ENCODE data around the gene NDUFS8. TPM values are rescaled to one million over a fixed set of nuclear protein-coding genes. Genes with fewer than 3 reads are reported as not detected.
A peak's percentile ranks its signal among the peaks of the same experiment; 100 is the strongest.

The NDUFS8 gene
- total RNA-seq, 1 experiment from 2014 or later: 166 TPM

DNA sequence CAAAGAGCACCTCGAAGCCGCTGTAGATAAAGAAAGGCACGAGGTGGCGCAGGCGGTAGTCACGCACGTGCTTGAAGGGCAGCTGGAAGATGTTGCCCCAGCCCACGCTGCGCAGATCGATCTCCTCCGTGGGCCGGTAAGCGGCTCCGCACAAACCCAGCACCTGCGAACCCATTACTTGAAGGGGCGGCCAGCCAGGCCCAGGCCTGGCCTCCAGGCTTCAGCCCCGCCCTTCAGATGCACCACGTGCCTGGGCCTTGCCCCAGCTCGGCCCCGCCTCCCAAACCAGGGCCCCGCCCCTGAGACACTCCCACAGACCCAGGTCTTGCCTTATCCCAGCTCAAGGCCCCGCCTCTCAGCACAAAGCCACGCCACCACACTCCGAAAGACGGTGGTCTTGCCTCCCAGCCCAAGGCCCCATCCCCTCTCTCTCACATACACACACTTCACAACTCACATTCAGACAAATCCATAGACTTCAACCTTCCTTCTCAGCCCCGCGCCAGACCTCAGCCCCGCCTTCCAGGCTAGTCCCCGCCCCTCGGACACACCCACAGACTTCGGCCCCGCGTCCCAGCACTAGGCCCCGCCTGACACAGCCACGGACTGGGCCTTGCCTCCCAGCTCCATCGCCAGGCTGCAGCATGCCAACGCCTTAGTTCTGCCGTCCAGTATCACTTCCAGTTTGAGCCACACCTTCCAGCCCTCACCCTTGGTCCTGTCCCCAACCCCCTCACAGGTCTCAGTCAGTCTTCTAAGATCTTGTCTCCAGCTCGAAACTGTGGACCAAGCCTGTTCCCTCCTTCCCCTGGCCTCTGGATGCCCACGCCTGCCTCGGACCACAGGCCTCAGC lies 33.6 kb upstream of the NDUFS8 start:
- Mint-ChIP-seq H3K4me3 (ENCODE audit: low read depth, unreplicated experiment) (no peak overlapping the region), H3K27ac (ENCODE audit: unreplicated experiment) (peak overlapping the region; percentile 28), H3K27me3 (ENCODE audit: unreplicated experiment) (no peaks in the 10 kb centered on the region), H3K9me3 (ENCODE audit: low read depth, unreplicated experiment) (peaks cover 3% of the 10 kb centered on the region), H3K4me1 (ENCODE audit: low read depth, unreplicated experiment) (peaks cover 10% of the 10 kb centered on the region), H3K36me3 (ENCODE audit: insufficient read depth, unreplicated experiment) (peaks cover 20% of the 10 kb centered on the region)
- peak; percentile 62 for DNase-seq
- TF ChIP-seq, protein P1, sequence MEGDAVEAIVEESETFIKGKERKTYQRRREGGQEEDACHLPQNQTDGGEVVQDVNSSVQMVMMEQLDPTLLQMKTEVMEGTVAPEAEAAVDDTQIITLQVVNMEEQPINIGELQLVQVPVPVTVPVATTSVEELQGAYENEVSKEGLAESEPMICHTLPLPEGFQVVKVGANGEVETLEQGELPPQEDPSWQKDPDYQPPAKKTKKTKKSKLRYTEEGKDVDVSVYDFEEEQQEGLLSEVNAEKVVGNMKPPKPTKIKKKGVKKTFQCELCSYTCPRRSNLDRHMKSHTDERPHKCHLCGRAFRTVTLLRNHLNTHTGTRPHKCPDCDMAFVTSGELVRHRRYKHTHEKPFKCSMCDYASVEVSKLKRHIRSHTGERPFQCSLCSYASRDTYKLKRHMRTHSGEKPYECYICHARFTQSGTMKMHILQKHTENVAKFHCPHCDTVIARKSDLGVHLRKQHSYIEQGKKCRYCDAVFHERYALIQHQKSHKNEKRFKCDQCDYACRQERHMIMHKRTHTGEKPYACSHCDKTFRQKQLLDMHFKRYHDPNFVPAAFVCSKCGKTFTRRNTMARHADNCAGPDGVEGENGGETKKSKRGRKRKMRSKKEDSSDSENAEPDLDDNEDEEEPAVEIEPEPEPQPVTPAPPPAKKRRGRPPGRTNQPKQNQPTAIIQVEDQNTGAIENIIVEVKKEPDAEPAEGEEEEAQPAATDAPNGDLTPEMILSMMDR (IDR thresholded peaks at IDR 0.05; ENCODE audit: unreplicated experiment): no peak
- no TSS peak for BruUV-seq (replicated peaks)
- CTCF ChIA-PET: interaction anchor here (0.6 to 0.8 kb wide), 2 partner anchors 36 to 502 kb away, joined by 3 to 4 read pairs; no protein-coding TSS in a partner anchor
- intact Hi-C loops (cut with micrococcal nuclease; ENCODE audit: unreplicated experiment): no loop called here

- CTCF ChIA-PET: interaction anchor here (0.8 kb wide), 1 partner anchor 502 kb away, joined by 3 read pairs; no protein-coding TSS in a partner anchor
- H3K27me3 Mint-ChIP-seq (ENCODE audit: unreplicated experiment): no peaks in the 10 kb centered on the region
Measured at GRCh38 chr11:67997475-67997921, 33.0 kb upstream of the NDUFS8 start.

DNA sequence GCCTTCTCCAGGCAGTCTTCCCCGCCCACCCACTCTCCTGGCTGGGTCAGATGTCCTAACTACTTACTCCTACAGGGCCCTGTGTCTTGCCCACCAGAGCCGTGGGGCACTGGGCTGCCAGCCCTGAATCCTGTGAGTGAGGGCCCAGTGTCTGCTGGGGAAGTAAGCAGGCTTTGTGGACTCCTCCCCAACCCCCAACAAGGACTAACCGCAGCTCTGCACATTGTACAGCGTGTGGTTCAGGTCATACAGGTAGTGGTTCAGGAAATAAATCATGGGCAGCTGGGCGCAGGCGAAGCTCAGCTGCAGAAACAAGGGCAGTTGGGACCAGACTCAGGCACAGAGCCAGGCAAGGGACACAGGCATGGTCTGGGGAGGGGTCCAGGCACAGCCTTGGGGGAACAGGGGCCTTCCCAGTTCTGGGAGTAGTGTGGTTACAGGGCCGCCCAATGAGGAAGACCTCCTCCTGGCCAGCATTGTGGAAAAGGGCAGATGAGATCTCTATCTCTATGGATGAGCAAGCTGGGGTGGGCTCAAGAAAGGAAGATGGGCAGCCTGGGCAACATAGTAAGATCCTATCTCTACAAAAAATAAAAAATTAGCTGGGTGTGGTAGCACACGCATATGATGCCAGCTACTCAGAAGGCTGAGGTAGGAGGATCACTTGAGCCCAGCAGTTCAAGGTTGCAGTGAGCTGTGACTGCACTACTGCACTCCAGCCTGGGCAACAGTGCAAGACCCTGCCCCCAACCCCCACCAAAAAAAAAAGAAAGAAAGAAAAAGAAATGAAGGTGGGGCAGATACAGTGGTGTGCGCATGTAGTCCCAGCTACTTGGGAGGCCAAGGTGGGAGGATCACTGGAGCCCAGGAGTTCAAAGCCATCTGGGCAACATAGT lies 32.1 kb upstream of the NDUFS8 start:
- H3K9me3 Mint-ChIP-seq (ENCODE audit: low read depth, unreplicated experiment): peaks cover 3% of the 10 kb centered on the region
- DNase-seq: no peak

More at GRCh38 chr11:67997475-67997921, 33.0 kb upstream of the NDUFS8 start:
- no TSS peak for BruUV-seq (replicated peaks)
- H3K4me1 Mint-ChIP-seq (ENCODE audit: low read depth, unreplicated experiment): peaks cover 10% of the 10 kb centered on the region
- H3K9me3 Mint-ChIP-seq (ENCODE audit: low read depth, unreplicated experiment): peaks cover 3% of the 10 kb centered on the region
- DNase-seq: no peak
- H3K36me3 Mint-ChIP-seq (ENCODE audit: insufficient read depth, unreplicated experiment): peaks cover 25% of the 10 kb centered on the region
- TF ChIP-seq, protein P1 (IDR thresholded peaks at IDR 0.05; ENCODE audit: unreplicated experiment): no peak
- H3K27ac Mint-ChIP-seq (ENCODE audit: unreplicated experiment): peak overlapping the region; percentile 28
- intact Hi-C loops (cut with micrococcal nuclease; ENCODE audit: unreplicated experiment): no loop called here
- no peak overlapping the region for H3K4me3 Mint-ChIP-seq (ENCODE audit: low read depth, unreplicated experiment)

GRCh38 chr11:67999201-67999629 lies 31.3 kb upstream of the NDUFS8 start:
- H3K9me3 Mint-ChIP-seq (ENCODE audit: low read depth, unreplicated experiment): peaks cover 3% of the 10 kb centered on the region
- CTCF ChIA-PET: no interaction called here
- no peak overlapping the region for H3K4me3 Mint-ChIP-seq (ENCODE audit: low read depth, unreplicated experiment)
- intact Hi-C loops (cut with micrococcal nuclease; ENCODE audit: unreplicated experiment): no loop called here
- H3K36me3 Mint-ChIP-seq (ENCODE audit: insufficient read depth, unreplicated experiment): peaks cover 35% of the 10 kb centered on the region
- H3K27me3 Mint-ChIP-seq (ENCODE audit: unreplicated experiment): no peaks in the 10 kb centered on the region
- BruUV-seq (replicated peaks): no TSS peak
- TF ChIP-seq, protein P1 (IDR thresholded peaks at IDR 0.05; ENCODE audit: unreplicated experiment): no peak
- peaks cover 16% of the 10 kb centered on the region for H3K4me1 Mint-ChIP-seq (ENCODE audit: low read depth, unreplicated experiment)
- no peak for DNase-seq
- H3K27ac Mint-ChIP-seq (ENCODE audit: unreplicated experiment): no peak overlapping the region

More for the DNA sequence above, 32.1 kb upstream of the NDUFS8 start:
- Mint-ChIP-seq H3K4me1 (ENCODE audit: low read depth, unreplicated experiment) (peaks cover 16% of the 10 kb centered on the region), H3K36me3 (ENCODE audit: insufficient read depth, unreplicated experiment) (peaks cover 33% of the 10 kb centered on the region), H3K27me3 (ENCODE audit: unreplicated experiment) (no peaks in the 10 kb centered on the region), H3K27ac (ENCODE audit: unreplicated experiment) (no peak overlapping the region), H3K4me3 (ENCODE audit: low read depth, unreplicated experiment) (no peak overlapping the region)
- TF ChIP-seq, protein P1 (IDR thresholded peaks at IDR 0.05; ENCODE audit: unreplicated experiment): no peak
- intact Hi-C loops (cut with micrococcal nuclease; ENCODE audit: unreplicated experiment): no loop called here
- CTCF ChIA-PET: no interaction called here
- BruUV-seq (replicated peaks): no TSS peak

Measured in Calu3 (cell line).